GM21619 (cell line): ENCODE measurements around the gene EHMT1.
"Not testable (repeated sequence)": the region's sequence is repeated elsewhere in the genome, so short reads cannot be mapped to it uniquely, and the experiment has no call there.

Experiments
- ATAC-seq: cut with Tn5 transposase; IDR thresholded peaks from one replicate; pipeline ENCODE4 v1.9.1; 2021; ENCODE audit not compliant: unreplicated experiment

EHMT1 gene

GRCh38 chr9:137880160-137880975, 261.6 kb downstream of the EHMT1 start:
- ATAC-seq = no peak

DNA sequence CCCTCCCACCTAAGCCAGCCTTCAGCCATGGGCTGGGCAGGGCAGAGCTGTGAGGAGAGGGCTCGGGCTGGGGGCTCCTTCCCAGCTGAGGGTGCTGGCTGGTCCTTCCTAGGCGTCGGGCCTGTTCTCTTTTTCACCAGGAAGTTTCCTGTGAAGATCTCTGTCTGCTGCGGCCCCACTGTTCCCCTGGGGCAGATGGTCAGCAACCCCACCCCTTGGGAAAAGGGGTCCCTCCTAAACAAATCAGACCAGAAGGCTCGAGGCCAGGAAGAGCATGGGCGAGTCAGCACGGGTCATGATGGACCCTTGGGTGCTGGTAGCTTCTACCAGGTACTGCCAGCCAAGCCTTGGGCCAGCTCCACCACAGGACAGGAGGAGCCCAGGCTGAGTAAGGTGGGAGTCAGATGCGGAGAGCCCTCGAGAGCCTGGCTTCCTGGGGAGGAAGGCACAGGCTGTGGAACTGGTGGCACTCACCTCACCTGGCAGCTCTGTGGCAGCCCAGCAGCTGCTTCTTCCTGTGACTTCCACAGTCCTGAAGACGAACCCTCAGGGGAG, 262.2 kb downstream of the EHMT1 start:
- ATAC-seq = no peak

DNA sequence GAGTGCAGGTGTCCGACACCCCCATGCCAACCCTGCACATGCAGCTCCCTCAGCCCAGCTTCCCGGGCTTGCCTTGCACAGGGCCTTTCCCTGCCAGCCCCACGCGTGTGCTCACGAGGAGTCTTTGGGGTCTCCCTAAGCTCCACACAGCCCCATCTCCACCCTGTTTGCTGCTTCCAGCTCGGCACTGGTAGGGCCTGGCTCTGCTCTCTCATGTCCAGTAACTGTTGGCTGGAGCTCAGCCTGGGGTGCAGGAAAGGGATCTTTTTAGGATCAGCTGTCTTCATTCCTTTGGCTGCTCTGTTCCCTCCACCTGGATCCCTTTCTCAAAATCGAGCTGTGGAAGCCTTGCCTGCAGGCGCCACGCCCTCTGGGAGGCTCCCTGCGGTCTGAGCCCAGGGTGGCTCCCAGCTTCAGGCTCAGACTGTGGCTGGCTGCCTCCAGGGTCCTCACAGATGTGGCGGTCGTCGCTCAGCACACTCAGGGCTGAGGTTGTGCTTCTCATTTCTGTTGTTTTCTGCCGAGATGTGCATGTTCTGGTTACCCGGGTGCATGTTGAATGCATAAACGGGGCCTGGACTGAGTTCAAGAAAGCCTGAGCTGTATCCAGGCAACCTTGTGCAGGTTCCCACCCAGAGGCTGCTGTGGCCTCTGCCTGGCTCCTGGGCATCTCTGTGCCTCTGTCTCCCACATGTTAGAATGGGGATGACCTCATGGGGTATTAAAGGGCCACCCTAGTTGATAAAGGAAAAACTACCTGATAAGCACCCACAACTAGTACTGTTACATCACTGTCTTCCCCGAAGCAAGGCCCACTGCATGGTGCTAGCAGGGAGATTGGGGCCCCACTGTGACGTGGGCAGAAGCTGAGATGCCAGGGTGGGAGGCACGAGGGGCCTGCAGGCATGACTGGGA, 263.0 kb downstream of the EHMT1 start:
- no peak for ATAC-seq

DNA sequence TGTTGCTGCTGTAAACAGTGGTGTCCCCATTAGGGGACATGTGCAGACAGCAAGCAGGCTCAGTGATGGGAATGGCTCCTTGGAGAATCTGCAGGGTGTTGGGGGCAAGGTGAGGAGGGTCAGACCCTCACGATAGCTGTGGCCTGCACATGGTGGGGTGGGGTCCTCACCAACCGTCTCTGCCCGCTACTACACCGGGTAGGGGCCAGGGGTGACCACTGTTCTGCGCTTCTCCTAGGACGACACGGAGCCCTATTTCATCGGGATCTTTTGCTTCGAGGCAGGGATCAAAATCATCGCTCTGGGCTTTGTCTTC, 263.7 kb downstream of the EHMT1 start:
- no peak for ATAC-seq

DNA sequence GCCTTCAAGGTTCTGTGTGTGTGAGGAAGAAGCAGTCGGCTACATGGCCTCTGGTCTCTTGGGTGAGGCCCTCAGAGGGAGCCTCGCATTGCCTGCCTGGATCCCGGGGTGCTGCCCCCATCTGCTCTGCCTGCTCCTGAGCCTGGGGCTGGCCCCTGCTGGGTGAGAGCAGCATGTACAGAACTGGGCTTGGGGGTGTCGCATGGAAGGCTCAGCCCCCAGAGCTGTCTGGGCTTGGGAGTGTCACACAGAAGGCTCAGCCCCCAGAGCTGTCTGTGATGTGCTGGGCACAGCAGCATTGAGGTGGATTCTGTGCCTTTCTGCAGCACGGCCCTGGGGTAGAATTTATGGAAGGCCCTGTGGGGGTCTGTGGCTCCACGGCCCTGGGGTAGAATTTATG, 265.2 kb downstream of the EHMT1 start:
- not testable (repeated sequence) for ATAC-seq

GRCh38 chr9:137884547-137884946, 265.7 kb downstream of the EHMT1 start:
- not testable (repeated sequence) for ATAC-seq

DNA sequence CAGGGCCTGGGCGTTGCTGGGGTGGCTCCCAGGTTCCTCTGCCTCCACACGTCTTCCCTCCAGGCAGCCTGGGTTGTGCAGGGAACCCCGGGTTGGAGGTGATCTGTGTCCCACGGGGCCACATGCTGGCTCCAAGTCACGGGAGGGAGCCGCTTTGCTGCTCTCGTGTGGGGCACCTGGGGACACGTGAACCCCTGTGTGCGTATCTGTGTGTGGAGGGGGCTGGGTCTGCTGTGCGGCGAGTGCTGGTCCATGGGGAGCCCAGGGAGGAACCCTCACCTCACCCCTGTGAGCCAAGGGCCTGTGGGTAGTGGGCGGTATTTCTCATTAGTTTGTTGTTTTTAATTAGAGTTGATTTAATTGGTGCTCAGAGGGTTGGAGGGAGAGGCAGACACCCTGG, 266.3 kb downstream of the EHMT1 start:
- ATAC-seq = not testable (repeated sequence)
